Retina (tissue), 1 donor: ENCODE data around the gene NUFIP2.
"Not testable (repeated sequence)": the region's sequence is repeated elsewhere in the genome, so short reads cannot be mapped to it uniquely, and the experiment has no call there.

ENCODE experiments used
- DNase-seq: peaks from one replicate; pipeline ENCODE4 v3.0.0-alpha.2; 2016

The NUFIP2 gene, protein sequence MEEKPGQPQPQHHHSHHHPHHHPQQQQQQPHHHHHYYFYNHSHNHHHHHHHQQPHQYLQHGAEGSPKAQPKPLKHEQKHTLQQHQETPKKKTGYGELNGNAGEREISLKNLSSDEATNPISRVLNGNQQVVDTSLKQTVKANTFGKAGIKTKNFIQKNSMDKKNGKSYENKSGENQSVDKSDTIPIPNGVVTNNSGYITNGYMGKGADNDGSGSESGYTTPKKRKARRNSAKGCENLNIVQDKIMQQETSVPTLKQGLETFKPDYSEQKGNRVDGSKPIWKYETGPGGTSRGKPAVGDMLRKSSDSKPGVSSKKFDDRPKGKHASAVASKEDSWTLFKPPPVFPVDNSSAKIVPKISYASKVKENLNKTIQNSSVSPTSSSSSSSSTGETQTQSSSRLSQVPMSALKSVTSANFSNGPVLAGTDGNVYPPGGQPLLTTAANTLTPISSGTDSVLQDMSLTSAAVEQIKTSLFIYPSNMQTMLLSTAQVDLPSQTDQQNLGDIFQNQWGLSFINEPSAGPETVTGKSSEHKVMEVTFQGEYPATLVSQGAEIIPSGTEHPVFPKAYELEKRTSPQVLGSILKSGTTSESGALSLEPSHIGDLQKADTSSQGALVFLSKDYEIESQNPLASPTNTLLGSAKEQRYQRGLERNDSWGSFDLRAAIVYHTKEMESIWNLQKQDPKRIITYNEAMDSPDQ

DNA sequence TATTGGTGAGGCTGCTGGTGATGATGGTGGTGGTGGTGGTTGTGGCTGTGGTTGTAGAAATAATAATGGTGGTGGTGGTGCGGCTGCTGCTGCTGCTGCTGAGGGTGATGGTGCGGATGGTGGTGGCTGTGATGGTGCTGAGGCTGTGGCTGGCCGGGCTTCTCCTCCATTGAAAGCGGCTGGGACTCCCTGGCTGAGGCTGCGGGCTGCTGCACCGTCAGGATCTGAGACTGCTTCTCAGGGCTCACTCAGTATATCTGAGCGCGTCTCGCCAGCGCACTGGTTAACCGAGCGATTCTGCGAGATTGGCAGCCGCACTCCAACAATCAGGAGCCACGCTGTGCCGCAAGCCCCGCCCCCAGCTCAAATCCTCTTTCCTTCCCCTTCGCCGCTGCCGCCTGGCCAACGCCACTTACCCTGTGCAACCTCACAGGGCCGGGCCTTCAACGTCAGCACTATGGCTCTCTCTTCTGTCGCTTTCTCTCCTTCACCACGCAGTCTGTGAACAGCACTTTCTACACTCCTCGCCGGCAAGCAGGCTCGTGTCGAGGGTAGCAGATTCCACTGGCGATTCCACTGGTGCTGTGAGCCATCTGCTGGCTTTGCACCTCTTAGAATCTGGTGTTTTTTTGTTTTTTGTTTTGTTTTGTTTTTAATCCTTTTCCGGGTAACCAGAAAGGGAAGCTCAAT is at the start of gene NUFIP2:
Gene NUFIP2, minus strand, starts transcription at position 259 of the 690 bp plus-strand sequence. Its CDS starts 89 bp downstream, at position 170.
- DNase-seq, result peak; percentile 98

DNA sequence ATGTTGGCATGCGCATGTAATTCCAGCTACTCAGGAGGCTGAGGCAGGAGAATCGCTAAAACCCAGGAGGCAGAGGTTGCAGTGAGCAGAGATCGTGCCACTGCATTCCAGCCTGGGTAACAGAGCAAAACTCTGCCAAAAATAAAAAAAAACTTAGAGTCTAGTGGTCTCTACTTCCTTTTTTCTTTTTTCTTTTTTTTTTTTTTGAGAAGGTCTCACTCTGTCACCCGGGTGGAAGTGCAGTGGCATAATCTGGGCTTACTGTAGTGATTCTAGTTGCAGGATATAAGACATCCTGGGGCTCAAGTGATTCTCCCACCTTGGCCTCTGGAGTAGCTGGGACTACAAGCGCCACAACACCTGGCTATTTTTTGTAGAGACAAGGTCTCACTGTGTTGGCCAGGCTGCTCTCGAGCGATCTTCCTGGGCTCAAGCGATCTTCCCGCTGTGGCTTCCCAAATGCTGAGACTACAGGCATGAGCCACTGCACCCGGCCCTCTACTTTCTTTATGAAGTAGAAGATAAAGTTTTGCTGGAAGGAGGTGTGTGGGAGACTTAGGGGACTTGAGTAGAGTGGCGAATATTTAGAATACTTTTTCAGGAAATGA is 48.3 kb upstream of the NUFIP2 start:
- no peak for DNase-seq

DNA sequence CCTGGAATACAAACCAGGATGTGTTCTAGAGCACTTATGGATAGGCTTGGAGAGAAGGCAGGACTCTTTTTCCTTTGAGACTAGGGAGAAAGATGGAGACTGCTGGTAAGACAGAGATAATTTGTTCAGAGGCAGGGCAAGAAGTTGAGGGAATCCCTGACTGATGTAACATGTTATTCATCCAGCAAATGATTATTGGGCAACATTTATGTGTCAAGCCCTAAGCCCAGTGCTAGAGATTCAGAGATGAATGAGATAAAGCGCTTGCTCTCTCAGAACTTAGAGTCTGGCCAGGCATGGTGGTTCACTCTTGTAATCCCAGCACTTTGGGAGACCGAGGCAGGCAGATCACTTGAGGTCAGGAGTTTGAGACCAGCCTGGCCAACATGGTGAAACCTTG is 47.8 kb upstream of the NUFIP2 start:
- no peak for DNase-seq

DNA sequence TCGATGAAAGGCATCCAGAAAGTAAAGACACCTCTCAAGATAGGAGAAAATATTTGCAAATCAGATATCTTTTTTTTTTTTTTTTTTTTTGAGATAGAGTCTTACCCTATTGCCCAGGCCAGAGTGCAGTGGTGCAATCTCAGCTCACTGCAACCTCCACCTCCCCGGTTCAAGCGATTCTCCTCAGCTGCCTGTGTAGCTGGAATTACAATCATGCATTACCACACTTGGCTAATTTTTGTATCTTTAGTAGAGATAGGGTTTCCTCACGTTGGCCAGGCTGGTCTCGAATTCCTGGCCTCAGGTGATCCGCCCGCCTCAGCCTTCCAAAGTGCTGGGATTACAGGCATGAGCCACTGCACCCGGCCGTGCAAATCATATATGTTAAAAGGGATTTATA is 45.1 kb upstream of the NUFIP2 start:
- DNase-seq, result not testable (repeated sequence)

DNA sequence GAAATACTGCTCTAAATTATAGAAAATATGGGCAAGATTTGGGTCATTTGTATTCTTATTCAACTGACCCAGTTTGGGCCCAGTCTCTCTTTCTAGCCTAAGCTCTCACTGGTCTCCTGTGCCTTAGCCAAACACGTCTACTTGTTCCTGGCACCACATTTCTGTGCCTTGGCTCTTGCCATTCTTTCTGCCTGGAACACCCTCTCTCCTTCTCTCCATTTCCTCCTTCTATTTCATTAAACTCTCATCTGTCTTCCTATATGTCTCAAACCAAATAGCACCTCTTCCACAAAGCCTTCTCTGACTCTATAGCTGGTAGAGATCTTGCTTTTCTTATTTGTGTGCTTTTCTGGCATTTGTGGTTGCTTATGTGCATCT is 37.7 kb upstream of the NUFIP2 start:
- no peak for DNase-seq

DNA sequence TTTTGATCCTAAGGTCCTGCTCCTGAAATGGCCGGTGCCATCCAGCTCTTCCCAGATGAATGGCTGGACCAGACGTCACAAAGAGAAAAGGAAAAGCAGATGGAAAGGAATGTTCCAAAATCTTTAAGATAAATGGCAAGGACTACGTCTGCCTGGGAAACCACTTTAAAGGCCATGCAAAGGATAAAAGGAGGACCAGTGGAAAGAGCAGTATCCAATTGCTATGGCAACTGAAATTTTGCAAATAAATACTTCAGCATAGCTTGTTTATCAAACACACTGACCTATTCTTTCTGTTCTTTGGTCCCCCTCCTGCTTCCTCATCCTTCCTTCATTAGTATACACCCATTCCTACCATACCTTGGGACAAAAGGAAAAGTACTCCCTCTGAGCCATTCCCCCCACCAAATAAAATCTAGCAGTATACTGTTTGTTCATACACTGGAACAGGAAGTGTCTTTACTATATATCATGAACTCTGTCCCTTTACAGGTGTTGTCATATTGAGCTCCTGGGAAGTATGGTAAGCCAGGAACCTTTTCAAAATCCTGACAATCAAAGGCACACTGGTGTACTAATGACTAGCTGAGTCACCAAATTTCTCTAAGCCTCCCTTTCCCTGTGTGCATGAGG is 37.2 kb upstream of the NUFIP2 start:
- no peak for DNase-seq

DNA sequence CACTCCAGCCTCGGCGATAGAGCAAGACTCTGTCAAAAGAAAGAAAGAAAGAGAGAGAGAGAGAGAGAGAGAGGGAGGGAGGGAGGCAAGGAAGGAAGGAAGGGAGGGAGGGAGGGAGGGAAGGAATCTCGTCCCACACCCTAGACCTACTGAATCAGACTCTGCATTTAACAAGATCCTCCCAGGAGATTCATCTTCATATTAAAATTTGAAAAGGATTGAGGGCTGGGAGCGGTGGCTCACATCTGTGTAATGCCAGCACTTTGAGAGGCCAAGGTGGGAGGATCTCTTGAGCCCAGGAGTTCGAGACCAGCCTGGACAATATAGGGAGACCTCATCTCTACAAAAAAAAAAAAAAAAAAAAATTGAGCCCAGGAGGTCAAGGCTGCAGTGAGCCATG is 33.5 kb upstream of the NUFIP2 start:
- no peak for DNase-seq

DNA sequence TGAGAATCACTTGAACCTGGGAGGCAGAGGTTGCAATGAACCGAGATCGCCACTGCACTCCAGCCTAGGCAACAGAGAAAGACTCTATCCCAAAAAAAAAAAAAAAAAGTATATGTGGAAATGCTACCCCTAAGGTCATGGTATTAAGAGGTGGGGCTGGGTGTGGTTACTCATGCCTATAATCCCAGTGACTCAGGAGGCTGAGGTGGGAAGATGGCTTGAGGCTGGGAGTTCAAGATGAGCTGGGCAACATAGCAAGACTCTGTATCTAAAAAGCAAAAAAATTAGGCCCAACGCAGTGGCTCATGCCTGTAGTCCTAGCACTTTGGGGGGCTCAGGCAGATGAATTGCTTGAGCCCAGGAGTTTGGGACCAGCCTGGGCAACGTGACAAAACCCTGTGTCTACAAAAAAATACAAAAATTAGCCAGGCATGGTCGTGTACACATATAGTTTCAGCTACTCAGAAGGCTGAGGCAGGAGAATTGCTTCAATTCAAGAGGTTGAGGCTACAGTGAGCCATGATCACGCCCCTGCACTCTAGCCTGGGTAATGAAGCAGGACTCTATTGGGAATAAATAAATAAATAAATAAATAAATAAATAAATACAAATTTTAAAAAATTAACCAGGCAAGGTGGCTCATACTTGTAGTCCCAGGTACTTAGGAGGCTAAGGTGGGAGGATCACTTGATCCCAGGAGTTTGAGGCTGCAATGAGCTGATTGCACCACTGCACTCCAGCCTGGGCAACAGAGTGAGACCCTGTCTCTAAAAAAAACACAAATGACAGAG is 32.3 kb upstream of the NUFIP2 start:
- DNase-seq, result no peak

DNA sequence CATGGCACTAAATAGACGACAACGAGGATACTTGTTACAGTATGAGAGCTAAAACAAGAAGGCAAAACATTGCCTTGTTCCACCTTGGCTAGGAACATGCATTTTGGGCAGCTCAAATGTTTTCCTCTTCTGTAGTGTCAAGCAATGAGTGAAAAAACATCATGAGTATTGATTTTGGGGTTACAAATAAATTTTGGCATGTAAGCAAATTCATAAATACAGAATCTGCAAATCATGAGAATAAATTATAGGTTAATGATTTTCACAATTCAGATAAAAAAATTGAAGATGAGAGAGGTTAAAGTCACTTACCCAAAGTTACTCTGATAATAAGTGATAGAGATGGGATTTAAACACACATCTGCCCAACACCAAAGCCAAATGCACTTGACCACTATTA is 28.4 kb upstream of the NUFIP2 start:
- no peak for DNase-seq

DNA sequence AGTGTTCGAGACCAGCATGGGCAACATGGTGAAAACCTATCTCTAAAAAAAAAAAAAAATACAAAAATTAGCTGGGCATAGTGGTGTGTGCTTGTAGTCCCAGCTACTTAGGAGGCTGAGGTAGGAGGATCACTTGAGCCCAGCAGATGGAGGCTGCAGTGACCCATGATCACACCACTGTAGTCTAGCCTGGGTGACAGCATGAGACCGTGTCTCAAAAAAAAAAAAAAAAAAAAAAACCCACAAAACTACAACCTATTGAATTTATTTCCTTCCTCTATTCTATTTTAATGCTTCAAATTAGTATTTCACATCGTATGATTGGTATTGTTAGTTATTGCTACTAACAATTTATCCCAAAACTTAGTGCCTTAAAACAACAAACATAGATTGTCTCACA is 9.4 kb upstream of the NUFIP2 start:
- DNase-seq, result no peak

DNA sequence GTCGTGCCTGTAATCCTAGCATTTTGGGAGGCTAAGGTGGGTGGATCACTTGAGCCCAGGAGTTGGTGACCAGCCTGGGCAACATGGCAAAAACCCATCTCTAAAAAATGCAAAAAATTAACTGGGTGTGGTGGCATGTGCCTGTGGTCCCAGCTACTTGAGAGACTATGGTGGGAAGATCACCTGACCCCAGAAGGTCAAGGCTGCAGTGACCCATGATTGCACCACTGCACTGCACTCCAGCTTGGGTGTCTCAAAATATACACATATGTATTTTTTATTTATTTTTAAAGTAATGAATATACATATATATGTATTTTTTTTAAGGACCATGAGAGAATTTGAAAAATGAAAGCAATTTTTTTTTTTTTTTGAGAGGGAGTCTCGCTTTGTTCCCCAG is 5.1 kb upstream of the NUFIP2 start:
- no peak for DNase-seq

DNA sequence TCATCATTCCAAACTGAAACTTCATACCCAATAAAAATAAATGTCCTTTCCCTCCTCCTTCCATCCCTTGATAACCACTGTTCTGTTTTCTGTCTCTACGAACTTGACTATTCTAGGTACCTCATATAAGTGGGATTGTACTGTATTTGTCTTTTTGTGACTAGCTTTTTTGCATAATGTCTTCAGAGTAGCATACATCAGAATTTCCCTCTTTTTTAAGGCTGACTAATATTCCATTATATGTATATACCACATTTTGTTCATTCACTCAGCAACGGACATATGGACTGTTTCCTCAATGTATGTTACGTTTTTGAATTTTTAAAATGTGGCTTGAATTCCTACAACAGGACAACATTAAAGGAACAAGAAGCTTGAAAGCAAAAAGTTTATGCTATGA is 1.5 kb upstream of the NUFIP2 start:
- no peak for DNase-seq

DNA sequence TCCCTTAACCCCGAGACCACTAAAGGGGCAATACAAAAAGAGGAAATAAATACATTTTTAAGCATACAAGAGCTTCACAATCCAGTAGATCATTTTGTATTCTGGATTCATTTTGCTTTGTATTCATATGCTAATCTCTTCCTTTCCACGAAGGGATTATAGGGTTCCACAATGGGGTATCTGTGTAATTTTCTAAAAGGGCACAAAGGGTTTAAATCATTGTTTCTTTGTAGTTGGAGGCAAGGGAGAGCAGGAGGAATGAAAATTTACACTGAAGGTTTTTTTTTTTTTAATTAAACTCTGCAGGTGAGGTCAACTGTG is 592 bp upstream of the NUFIP2 start:
- DNase-seq, result no peak

DNA sequence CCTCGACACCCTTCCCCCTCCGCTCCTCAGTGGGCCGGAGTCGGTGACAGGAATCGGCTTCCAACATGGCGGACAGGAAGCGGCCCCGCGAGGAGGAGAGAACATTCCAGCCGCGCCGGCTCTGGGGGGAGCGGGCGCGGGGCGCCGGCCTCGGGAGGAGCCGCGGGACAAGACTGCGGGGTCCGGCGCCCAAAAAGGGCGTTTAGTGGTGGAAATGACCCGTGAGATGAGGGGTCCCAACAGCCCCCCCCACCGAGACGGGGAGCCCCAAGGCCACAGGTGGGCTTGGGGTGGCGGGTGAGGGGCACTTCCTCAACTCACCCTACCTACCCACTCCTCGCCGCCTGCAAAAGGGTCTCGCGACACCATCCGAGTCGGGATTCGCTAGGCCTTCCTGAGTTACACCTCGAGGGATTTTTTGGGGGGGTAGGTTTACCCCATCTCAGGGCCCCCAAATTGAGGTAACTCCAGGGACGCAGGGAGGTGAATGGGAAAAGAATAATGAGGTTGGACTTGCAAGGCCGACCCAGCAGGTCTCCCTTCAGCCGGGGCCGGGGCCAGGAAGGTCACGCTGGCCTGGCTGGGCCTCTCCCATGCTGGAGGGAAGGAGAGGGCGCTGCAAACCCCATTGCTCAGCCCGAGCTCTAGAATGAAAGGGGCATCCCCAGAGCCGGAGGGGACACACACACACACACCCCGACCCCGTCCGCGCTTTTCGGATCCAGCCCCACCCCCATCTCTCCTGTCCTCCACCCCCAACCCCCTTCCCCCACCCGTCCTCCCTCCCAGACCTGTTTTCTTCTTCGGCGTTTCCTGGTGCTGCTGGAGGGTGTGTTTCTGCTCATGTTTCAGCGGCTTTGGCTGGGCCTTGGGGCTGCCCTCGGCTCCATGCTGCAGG is 707 bp downstream of the NUFIP2 start:
- DNase-seq, result peak; percentile 82

DNA sequence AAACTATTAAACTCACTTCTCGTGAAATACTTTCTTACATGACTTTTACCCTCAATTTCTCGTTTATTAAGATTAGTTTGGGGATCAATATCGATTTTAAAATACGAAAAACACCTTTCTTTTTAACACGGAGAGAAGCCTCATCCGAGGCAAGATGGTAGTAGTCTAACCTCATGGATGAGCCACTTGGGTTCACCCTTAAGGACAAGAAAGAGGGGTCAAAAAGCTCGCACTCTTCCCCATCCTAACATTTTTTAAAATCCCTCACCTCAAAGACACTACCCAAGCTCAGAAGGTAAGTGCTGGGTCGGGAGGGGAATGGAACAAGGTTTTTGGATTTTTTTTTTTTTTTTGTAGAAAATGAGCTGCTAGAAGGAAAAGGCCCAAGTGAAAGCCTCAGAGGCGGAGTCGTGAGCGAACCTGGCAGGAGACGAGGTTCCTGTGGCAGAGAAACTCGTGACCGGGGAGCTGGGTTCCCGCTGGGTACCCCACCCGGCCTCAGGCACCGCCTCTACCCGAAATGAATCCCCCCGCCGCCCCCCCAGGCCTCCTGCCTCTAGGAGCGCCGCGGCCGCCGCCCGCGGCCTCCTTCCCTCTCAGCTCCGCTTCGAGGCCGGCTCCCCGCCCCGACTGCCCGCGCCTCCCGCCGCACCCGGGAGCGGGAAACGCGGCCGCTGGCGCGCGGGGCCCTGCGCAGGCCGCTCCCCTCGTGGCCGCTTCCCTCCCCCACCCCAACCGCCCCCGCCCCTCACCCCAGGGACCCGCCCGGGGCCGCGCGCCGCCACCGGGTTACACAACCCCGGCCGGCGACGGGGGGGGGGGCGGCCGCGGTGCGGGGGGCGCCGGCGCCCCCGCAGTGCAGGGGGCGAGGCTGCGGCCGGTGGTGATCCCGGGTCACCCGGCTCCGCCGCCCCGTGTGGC is 1.6 kb downstream of the NUFIP2 start:
- peak; percentile 67 for DNase-seq

DNA sequence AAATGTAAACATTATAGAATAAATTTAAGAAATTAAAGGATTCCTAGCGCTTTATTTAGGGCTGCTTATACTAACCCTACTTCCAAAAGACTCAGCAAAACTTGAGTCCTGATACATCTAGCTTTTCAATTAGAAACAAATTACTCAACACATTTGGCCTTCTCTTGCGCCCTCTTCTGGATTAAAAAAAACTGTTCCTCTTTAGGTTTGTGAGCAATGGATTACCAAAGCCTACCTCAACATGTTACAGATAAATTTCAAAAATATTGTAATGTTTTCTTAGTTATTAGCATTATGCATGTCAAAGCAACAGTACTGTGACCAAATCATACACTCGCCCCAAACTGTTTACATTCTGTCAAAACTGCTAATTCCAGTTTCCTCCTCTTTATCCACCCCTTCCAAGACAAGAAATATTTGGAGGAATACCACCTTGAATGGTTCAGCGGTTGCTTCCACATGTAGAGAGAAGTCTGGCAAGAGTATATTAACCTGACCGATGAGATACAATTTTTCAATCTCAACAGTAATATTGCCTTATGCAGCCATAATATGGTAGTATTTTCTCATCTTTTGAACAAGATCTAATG is 2.7 kb downstream of the NUFIP2 start:
- peak; percentile 57 for DNase-seq

DNA sequence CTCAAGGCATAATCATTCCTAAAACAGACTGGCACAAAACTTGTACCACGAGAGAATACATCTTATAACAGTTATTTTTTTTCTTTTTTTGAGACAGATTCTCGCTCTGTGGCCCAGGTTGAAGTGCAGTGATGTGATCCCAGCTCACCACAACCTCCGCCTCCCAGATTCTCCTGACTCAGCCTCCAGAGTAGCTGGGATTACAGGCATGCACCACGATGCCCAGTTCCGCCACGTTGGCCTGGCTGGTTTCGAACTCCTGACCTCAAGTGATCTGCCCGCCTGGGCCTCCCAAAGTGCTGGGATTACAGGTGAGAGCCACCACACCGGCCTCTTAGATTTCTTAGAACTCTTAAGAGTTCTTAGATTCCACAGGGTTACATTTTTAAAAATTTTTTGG is 4.1 kb downstream of the NUFIP2 start:
- DNase-seq, result no peak

DNA sequence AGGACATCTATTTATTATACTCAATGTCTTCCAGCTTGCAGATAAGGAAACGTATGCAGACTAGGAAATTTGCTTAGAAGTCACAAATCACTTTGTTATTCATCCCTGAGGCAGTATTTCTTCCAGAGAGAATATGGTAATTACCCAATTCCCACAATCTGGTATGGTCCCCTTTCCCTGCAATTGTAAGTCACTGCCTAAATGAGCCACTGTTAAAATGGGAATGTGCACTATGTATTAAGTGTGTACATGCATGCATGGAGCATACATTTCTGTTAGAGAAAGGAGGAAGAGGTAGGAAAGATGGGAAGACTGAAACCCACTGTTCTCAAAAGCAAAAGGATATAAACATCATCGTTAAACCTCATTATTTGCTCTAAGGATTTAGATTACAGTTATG is 10.0 kb downstream of the NUFIP2 start:
- DNase-seq, result no peak

DNA sequence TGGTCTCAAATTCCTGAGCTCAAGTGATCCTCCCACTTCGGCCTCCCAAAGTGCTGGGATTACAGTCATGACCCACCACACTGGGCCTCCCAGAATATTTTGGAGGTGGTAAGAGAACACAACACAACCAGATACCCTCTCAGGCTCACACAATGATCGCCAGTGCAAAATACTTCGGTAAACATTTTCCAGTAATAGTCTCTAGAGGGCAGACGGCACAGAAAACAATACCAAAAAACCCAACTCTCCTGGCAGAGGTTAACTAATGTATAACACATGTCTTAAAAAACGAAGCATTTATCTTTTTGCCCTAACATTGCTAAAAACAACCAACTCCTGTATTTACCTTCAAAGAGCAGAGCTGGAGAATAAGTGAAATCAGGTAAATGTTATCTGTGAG is 10.5 kb downstream of the NUFIP2 start:
- DNase-seq, result no peak
